GM21786 (cell line): ENCODE data around the gene PARD3B.
"Not testable (repeated sequence)": the region's sequence is repeated elsewhere in the genome, so short reads cannot be mapped to it uniquely, and the experiment has no call there.

Experiments
- ATAC-seq: cut with Tn5 transposase; IDR thresholded peaks from one replicate; pipeline ENCODE4 v1.9.1; 2021; ENCODE audit not compliant: unreplicated experiment

The PARD3B gene

GRCh38 chr2:205481861-205482260 is 936.6 kb downstream of the PARD3B start:
- no peak for ATAC-seq

GRCh38 chr2:205482399-205483081 is 937.3 kb downstream of the PARD3B start:
- ATAC-seq = no peak

GRCh38 chr2:205483095-205483494 is 937.8 kb downstream of the PARD3B start:
- ATAC-seq = no peak

GRCh38 chr2:205484215-205484614 is 938.9 kb downstream of the PARD3B start:
- ATAC-seq = no peak

GRCh38 chr2:205484764-205485163 is 939.5 kb downstream of the PARD3B start:
- ATAC-seq = no peak

- ATAC-seq = not testable (repeated sequence)
Measured at GRCh38 chr2:205493528-205493927, 948.3 kb downstream of the PARD3B start.

GRCh38 chr2:205494537-205495235 is 949.4 kb downstream of the PARD3B start:
- ATAC-seq = no peak

- ATAC-seq = no peak
Measured at GRCh38 chr2:205495819-205496218, 950.5 kb downstream of the PARD3B start.

- no peak for ATAC-seq
Measured at GRCh38 chr2:205496370-205496769, 951.1 kb downstream of the PARD3B start.

- ATAC-seq = no peak
Measured at GRCh38 chr2:205496772-205497171, 951.5 kb downstream of the PARD3B start.

GRCh38 chr2:205499006-205499405 is 953.7 kb downstream of the PARD3B start:
- no peak for ATAC-seq

GRCh38 chr2:205500065-205500464 is 954.8 kb downstream of the PARD3B start:
- ATAC-seq = no peak

- no peak for ATAC-seq
Measured at GRCh38 chr2:205500951-205501350, 955.7 kb downstream of the PARD3B start.

GRCh38 chr2:205501826-205502225 is 956.6 kb downstream of the PARD3B start:
- no peak for ATAC-seq

GRCh38 chr2:205505371-205505770 is 960.1 kb downstream of the PARD3B start:
- ATAC-seq = no peak

- no peak for ATAC-seq
Measured at GRCh38 chr2:205509655-205510054, 964.4 kb downstream of the PARD3B start.

GRCh38 chr2:205510345-205510744 is 965.1 kb downstream of the PARD3B start:
- ATAC-seq = no peak

- no peak for ATAC-seq
Measured at GRCh38 chr2:205511221-205511620, 965.9 kb downstream of the PARD3B start.

- ATAC-seq = no peak
Measured at GRCh38 chr2:205511641-205512040, 966.4 kb downstream of the PARD3B start.

GRCh38 chr2:205520311-205520710 is 975.0 kb downstream of the PARD3B start:
- no peak for ATAC-seq

- no peak for ATAC-seq
Measured at GRCh38 chr2:205524656-205525055, 979.4 kb downstream of the PARD3B start.

- no peak for ATAC-seq
Measured at GRCh38 chr2:205527801-205528200, 982.5 kb downstream of the PARD3B start.

- no peak for ATAC-seq
Measured at GRCh38 chr2:205531072-205531471, 985.8 kb downstream of the PARD3B start.
